ENCODE data around the gene MAP2K6. TPM values are rescaled to one million over a fixed set of nuclear protein-coding genes. Genes with fewer than 3 reads are reported as not detected.

MAP2K6 gene
- total RNA-seq, 2 donors from 2014 or later: 59.0 to 83.3 TPM

DNA sequence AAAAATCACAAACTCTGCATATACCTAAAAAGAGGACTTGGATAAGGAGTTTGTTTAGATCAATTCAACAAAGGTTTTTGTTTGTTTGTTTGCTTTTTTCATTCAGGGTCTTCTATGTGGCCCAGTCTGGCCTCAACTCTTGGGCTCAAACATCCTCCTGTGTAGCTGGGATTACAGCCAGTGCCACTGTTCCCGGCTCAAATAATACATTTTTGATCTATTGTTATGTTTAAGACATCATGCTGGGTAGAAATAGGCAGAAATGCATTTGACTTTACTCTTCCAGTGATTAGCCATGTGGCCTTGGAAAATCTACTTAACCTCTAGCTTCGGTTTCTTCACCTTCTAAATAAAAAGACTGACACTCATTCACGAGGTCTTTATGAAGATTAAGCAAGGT, 11.5 kb downstream of the MAP2K6 start:
- TF ChIP-seq, protein P1, sequence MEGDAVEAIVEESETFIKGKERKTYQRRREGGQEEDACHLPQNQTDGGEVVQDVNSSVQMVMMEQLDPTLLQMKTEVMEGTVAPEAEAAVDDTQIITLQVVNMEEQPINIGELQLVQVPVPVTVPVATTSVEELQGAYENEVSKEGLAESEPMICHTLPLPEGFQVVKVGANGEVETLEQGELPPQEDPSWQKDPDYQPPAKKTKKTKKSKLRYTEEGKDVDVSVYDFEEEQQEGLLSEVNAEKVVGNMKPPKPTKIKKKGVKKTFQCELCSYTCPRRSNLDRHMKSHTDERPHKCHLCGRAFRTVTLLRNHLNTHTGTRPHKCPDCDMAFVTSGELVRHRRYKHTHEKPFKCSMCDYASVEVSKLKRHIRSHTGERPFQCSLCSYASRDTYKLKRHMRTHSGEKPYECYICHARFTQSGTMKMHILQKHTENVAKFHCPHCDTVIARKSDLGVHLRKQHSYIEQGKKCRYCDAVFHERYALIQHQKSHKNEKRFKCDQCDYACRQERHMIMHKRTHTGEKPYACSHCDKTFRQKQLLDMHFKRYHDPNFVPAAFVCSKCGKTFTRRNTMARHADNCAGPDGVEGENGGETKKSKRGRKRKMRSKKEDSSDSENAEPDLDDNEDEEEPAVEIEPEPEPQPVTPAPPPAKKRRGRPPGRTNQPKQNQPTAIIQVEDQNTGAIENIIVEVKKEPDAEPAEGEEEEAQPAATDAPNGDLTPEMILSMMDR (IDR thresholded peaks at IDR 0.05): no peak
- Histone ChIP-seq H3K27me3 (no peaks in the 10 kb centered on the region), H3K27ac (peak overlapping the region; percentile 45), H3K4me1 (no peaks in the 10 kb centered on the region), H3K9me3 (no peaks in the 10 kb centered on the region), H3K4me3 (no peak overlapping the region), H3K36me3 (no peaks in the 10 kb centered on the region), H3K9ac (ENCODE audit: low read depth in 2 of 2, low read length in 2 of 2) (peak overlapping the region in 1 of 2 donors; percentile 43)
- intact Hi-C loops (cut with DNase I): no loop called here
- no peak for DNase-seq

DNA sequence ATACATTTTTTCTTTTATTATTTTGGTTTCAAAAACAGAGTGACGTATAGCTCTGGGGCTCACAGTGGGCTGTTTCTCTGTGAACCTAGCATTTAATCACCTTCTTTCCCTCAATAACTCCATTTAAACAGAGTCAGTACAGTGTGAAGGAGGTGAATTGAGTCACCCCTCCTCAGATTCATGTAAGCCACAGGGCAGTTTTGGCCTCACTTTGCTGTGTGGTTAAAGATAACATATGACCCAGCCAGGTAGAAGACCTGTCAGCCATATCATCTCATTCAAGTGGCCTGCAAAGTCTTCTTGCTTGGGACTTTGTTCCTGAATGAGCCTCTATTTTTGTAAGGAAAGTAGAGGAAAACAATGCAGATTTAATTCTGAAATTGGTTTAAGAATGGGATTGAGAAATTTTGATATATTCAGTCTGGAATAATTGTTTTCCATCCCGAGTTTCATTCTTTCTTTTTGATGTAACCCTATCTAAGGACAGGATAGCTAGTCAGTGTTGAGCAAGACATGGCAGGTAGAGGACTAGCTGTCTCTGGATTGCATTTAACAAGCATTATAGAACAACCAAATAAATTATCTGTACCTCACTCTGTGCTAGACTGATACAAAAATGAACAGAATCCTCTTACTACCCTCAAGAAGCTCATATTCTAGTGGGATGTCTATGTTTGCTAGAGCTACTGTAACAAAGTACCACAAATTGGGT, 13.1 kb downstream of the MAP2K6 start:
- TF ChIP-seq, protein P1 (IDR thresholded peaks at IDR 0.05): no peak
- Histone ChIP-seq H3K27ac (peak overlapping the region; percentile 45), H3K9ac (ENCODE audit: low read depth in 2 of 2, low read length in 2 of 2) (no peak overlapping the region), H3K27me3 (no peaks in the 10 kb centered on the region), H3K4me3 (no peak overlapping the region), H3K9me3 (no peaks in the 10 kb centered on the region), H3K36me3 (no peaks in the 10 kb centered on the region), H3K4me1 (no peaks in the 10 kb centered on the region)
- intact Hi-C loops (cut with DNase I): no loop called here
- no peak for DNase-seq

DNA sequence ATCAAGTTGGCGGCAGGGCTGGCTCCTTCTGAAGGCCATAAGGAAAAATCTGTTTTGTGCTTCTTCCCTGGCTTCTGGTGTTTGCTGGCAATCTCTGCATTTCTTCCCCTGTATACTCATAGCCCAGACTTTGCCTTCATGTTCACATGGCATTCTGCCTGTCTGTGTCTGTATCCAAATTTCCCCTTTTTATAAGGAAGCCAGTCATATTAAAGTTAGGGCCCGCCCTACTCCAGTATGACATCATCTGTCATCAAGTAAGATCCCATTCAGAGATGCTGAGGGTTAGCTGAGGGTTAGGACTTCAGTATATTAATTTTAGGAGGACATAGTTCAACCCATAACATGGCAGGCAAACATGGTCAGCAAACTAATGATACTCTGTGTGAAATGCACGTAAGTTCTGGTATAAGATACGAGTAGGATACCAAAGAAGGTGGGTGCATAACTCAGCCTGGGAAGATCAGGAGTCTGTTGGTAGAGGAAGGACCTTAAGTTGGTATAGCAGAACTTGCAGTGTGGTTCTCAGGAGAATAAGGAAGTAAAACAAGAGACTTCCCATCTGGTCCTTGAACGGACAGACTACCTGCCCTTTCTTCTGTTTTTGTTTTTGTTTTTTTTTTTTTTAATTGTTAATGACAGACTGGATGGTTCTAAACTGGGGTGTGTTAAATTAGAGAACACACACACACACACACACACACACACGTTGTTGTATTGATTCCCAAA, 13.9 kb downstream of the MAP2K6 start:
- H3K4me1 ChIP-seq: no peaks in the 10 kb centered on the region
- no peak overlapping the region for H3K9ac ChIP-seq (ENCODE audit: low read depth in 2 of 2, low read length in 2 of 2)
- TF ChIP-seq, protein P1 (IDR thresholded peaks at IDR 0.05): no peak
- intact Hi-C loops (cut with DNase I): no loop called here
- H3K36me3 ChIP-seq: no peaks in the 10 kb centered on the region
- peak; percentile 70 for DNase-seq
- H3K4me3 ChIP-seq: no peak overlapping the region
- peak overlapping the region; percentile 45 for H3K27ac ChIP-seq
- H3K27me3 ChIP-seq: no peaks in the 10 kb centered on the region
- no peaks in the 10 kb centered on the region for H3K9me3 ChIP-seq

DNA sequence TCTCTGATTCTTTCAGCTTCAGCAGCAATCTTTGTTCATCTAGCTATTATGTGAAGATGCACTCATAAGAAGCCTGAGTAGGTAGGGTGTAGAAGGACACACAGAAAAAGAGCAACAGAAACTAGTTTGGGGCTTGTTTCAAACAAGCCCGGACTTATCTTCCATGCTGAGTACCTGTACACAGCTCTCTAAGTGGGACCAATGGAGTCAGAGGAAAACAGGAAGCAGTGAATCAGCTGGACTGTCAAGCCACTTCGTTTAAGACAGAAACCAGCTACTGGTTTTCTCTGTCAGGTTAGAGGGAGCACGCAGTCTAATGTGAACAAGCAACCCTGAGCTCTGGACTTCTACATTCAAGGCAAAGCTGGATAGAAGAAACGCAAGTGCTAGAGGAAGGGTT, 16.0 kb downstream of the MAP2K6 start:
- DNase-seq: no peak
- TF ChIP-seq, protein P1 (IDR thresholded peaks at IDR 0.05): no peak
- Histone ChIP-seq H3K36me3 (no peaks in the 10 kb centered on the region), H3K9ac (ENCODE audit: low read depth in 2 of 2, low read length in 2 of 2) (no peak overlapping the region), H3K9me3 (no peaks in the 10 kb centered on the region), H3K4me3 (no peak overlapping the region), H3K4me1 (no peaks in the 10 kb centered on the region), H3K27ac (no peak overlapping the region), H3K27me3 (no peaks in the 10 kb centered on the region)
- intact Hi-C loops (cut with DNase I): no loop called here

DNA sequence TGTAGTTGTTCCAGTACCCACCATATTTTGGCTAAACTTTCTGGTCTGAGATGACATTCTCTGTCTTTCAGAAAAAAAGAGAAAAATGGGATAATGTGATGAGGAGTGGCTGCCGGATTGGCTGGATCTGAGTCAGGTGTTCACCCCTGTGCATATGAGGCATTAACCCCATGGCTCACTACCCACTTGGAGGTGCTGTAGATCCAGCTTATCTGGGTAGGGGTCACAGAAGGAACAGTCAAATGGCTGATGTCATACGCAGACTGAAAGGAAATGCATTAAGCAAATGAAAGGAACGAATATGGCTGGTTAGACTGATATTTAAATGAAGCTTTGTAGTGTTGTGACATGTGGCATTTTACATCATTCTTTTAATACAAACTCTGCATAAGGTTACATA, 17.3 kb downstream of the MAP2K6 start:
- no peak overlapping the region for H3K4me3 ChIP-seq
- no peaks in the 10 kb centered on the region for H3K36me3 ChIP-seq
- no peaks in the 10 kb centered on the region for H3K27me3 ChIP-seq
- H3K4me1 ChIP-seq: no peaks in the 10 kb centered on the region
- H3K27ac ChIP-seq: no peak overlapping the region
- intact Hi-C loops (cut with DNase I): no loop called here
- TF ChIP-seq, protein P1 (IDR thresholded peaks at IDR 0.05): no peak
- no peak for DNase-seq
- H3K9ac ChIP-seq (ENCODE audit: low read depth in 2 of 2, low read length in 2 of 2): no peak overlapping the region
- H3K9me3 ChIP-seq: no peaks in the 10 kb centered on the region

Measured in colonic mucosa (tissue), 4 donors.